Breast epithelium (tissue), 4 donors: Measurements from ENCODE around the gene NRBF2. TPM values are rescaled to one million over a fixed set of nuclear protein-coding genes. Genes with fewer than 3 reads are reported as not detected.

ENCODE experiments used
- DNase-seq, 2 donors: peaks; one replicate each; pipeline ENCODE4 v3.0.0-alpha.2; 2019; ENCODE audit warnings: low spot score in 2 of 2
- H3K27ac ChIP-seq, 2 donors: fragments of 200-600 bp; sonication (generic) in 1 of 2; one replicate each; pipeline ENCODE4 v1.5.1; 2016 to 2019; ENCODE audit warnings: mild to moderate bottlenecking in 1 of 2
- H3K27me3 ChIP-seq, 2 donors: fragments of 200-600 bp; sonication (generic) in 1 of 2; one replicate each; pipeline versions ENCODE4 v1.5.1 to v1.6.0; 2017 to 2019; ENCODE audit warnings: control low read depth in 1 of 2, mild to moderate bottlenecking in 1 of 2
- H3K36me3 ChIP-seq: fragments of 200-600 bp; one replicate; pipeline ENCODE4 v1.5.1; 2019
- H3K4me1 ChIP-seq, 2 donors: fragments of 200-600 bp; sonication (generic); one replicate each; pipeline ENCODE4 v1.5.1; 2016 to 2019; ENCODE audit warnings: control low read depth in 1 of 2
- H3K4me3 ChIP-seq, 3 donors: fragments of 200-600 bp; sonication (generic); 1 replicate in 2 of 3; 2 replicates in 1 of 3; pipeline ENCODE4 v1.5.1; 2016 to 2019; ENCODE audit warnings: mild to moderate bottlenecking in 3 of 3, moderate library complexity in 2 of 3
- H3K9me3 ChIP-seq, 2 donors: fragments of 200-600 bp; sonication (generic) in 1 of 2; one replicate each; pipeline ENCODE4 v1.5.1; 2016 to 2019; ENCODE audit warnings: control low read depth in 1 of 2
- CTCF ChIP-seq, 3 donors: fragments of 450-650 bp; IDR thresholded peaks; one replicate each; pipeline ENCODE4 v1.5.1; 2016 to 2017; ENCODE audit warnings: antibody characterized with exemption in 3 of 3, mild to moderate bottlenecking in 3 of 3, moderate library complexity in 3 of 3
- POLR2A ChIP-seq: fragments of 450-650 bp; IDR thresholded peaks from one replicate; pipeline ENCODE4 v1.6.1; 2016; ENCODE audit warnings: antibody characterized with exemption, mild to moderate bottlenecking, moderate library complexity
- POLR2AphosphoS5 ChIP-seq, 3 donors: sonication (generic); formaldehyde crosslinking; IDR thresholded peaks; one replicate each; pipeline ENCODE4 v1.6.1; 2017; ENCODE audit warnings: antibody characterized with exemption in 3 of 3
- intact Hi-C: fragments of 100-400 bp; cut with DNase I; formaldehyde crosslinking; loops from one replicate; pipeline ENCODE4 v1.15.1; 2023; ENCODE audit warnings: low total_unique reads
- total RNA-seq, 3 donors: library from RNA; depleted of rRNA; stranded (reverse); fragments of >200 nt; gene quantifications; one replicate each; pipeline ENCODE4 v1.1.0, GENCODE V29; 2016

NRBF2 gene
- total RNA-seq, 3 donors from 2014 or later: 14.7 to 28.5 (median 17.0) TPM

- H3K4me3 ChIP-seq: no peak overlapping the region
- peak overlapping the region; percentile 23 to 36 for H3K27ac ChIP-seq
- no peaks in the 10 kb centered on the region for H3K27me3 ChIP-seq
- no peak for DNase-seq
- TF ChIP-seq CTCF (IDR thresholded peaks at IDR 0.05) (no peak), POLR2AphosphoS5 (IDR thresholded peaks at IDR 0.05) (no peak), POLR2A (no peak)
- intact Hi-C loops: no loop called here
- no peaks in the 10 kb centered on the region for H3K9me3 ChIP-seq
- no peaks in the 10 kb centered on the region for H3K36me3 ChIP-seq
- no peaks in the 10 kb centered on the region for H3K4me1 ChIP-seq
These were observed 36.5 kb downstream of the NRBF2 start for GRCh38 chr10:63169624-63170023.

GRCh38 chr10:63171255-63171855 lies 38.2 kb downstream of the NRBF2 start:
- no peaks in the 10 kb centered on the region for H3K36me3 ChIP-seq
- intact Hi-C loops: no loop called here
- no peaks in the 10 kb centered on the region for H3K27me3 ChIP-seq
- H3K9me3 ChIP-seq: no peaks in the 10 kb centered on the region
- H3K4me1 ChIP-seq: no peaks in the 10 kb centered on the region
- no peak for TF ChIP-seq CTCF (IDR thresholded peaks at IDR 0.05)
- no peak for TF ChIP-seq POLR2A
- TF ChIP-seq POLR2AphosphoS5 (IDR thresholded peaks at IDR 0.05): no peak
- H3K4me3 ChIP-seq: no peak overlapping the region
- H3K27ac ChIP-seq: no peak overlapping the region
- no peak for DNase-seq

- no peak for TF ChIP-seq CTCF (IDR thresholded peaks at IDR 0.05)
- no peak for TF ChIP-seq POLR2AphosphoS5 (IDR thresholded peaks at IDR 0.05)
- no peak for TF ChIP-seq POLR2A
- intact Hi-C loops: no loop called here
- Histone ChIP-seq H3K4me1 (no peaks in the 10 kb centered on the region), H3K36me3 (no peaks in the 10 kb centered on the region), H3K27ac (no peak overlapping the region), H3K27me3 (no peaks in the 10 kb centered on the region), H3K9me3 (no peaks in the 10 kb centered on the region), H3K4me3 (no peak overlapping the region)
- DNase-seq: no peak
These were observed 38.8 kb downstream of the NRBF2 start for GRCh38 chr10:63171926-63172325.

- H3K4me3 ChIP-seq: no peak overlapping the region
- H3K9me3 ChIP-seq: no peaks in the 10 kb centered on the region
- H3K36me3 ChIP-seq: peaks cover 11% of the 10 kb centered on the region
- no peak for TF ChIP-seq POLR2A
- no peak for TF ChIP-seq CTCF (IDR thresholded peaks at IDR 0.05)
- TF ChIP-seq POLR2AphosphoS5 (IDR thresholded peaks at IDR 0.05): no peak
- no peaks in the 10 kb centered on the region for H3K27me3 ChIP-seq
- intact Hi-C loops: no loop called here
- no peaks in the 10 kb centered on the region for H3K4me1 ChIP-seq
- no peak overlapping the region for H3K27ac ChIP-seq
- no peak for DNase-seq
These were observed 40.5 kb downstream of the NRBF2 start for GRCh38 chr10:63173468-63174232.

GRCh38 chr10:63175534-63175933 lies 42.4 kb downstream of the NRBF2 start:
- Histone ChIP-seq H3K4me1 (no peaks in the 10 kb centered on the region), H3K36me3 (peaks cover 11% of the 10 kb centered on the region), H3K27ac (no peak overlapping the region), H3K9me3 (no peaks in the 10 kb centered on the region), H3K4me3 (no peak overlapping the region), H3K27me3 (no peaks in the 10 kb centered on the region)
- DNase-seq: no peak
- intact Hi-C loops: no loop called here
- no peak for TF ChIP-seq POLR2AphosphoS5 (IDR thresholded peaks at IDR 0.05)
- TF ChIP-seq POLR2A: no peak
- TF ChIP-seq CTCF (IDR thresholded peaks at IDR 0.05): no peak
